Caki2 (cell line): ENCODE measurements around the gene KRTAP10-11. TPM values are rescaled to one million over a fixed set of nuclear protein-coding genes. Genes with fewer than 3 reads are reported as not detected.
"Not testable (repeated sequence)": the region's sequence is repeated elsewhere in the genome, so short reads cannot be mapped to it uniquely, and the experiment has no call there.

ENCODE experiments used
- DNase-seq: peaks from one replicate; pipeline ENCODE4 v3.0.0-alpha.2; 2015; ENCODE audit warnings: low read depth
- in situ Hi-C: cut with HindIII; loops from 2 replicates; pipeline ENCODE4 v1.10.0; 2016; ENCODE audit warnings: low sequenced_read_pairs, low pct_unique_long_range_greater_than_20kb, mixed read lengths
- total RNA-seq: library from RNA; depleted of rRNA; stranded (reverse); fragments of >200 nt; shearing (Covaris generic); gene quantifications from 2 replicates; pipeline ENCODE4 v1.2.3, GENCODE V29; 2014; ENCODE audit warnings: low replicate concordance

Gene KRTAP10-11
- total RNA-seq, 1 experiment from 2014 or later: not detected

DNA sequence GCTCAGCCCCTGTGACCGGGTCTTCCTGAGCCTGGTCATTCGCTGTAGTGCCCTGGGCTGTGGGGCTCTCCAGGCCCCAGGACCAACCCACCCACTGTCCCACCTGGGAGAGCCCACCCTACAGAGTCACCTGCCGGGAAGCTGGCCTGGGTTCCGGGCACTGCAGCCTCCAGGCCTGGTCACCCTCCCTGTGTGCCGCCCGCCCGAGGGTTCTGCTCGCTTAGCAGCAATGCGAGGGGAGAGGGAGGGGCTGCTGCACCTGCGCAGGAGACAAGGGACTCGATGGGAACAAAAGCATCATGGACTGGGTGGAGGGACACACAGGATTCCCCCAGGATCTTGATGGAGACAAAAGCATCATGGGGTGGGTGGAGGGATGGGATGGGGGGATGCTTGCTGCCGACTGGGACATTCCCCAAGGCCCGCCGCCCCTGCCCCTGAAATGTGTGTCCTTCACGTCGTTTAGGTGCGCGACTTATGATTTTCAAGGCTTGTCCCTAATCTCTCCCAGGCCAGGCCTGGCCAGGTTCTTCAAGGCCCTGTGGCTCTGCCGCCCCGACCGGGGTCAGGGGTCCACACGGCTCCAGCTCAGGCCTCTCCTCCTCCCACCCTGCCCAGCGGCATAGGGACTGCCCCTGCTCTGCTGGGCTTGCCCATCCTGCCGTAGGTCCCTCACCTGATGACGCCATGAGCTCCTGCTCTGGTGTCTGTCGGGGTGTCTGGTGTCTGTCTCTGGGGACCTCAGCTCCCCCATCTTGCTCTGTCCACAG is 32.6 kb upstream of the KRTAP10-11 start:
- no peak for DNase-seq
- in situ Hi-C loops: no loop called here

DNA sequence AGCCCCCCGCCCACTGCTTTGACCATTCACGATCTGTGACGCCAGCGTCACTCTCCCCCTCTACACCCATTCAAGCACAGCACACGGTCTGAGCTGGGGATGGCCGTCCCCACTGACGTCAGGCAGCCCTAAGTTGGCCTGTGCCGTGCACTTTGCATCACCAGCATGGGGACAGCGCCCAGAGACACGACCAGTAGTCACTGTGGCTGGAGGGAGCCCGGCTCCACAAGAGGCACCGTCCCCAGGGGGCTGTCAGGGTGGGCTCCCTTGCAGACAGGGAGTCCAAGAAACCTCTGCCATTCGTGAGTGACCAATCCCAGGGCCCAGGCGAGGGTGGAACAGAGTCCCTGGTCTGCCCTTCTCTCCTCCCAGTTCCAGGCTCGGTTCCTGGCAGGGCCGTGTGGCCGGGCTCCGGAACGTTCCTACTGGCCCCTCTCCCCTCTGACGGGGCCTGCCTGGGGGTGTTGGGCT is 32.0 kb upstream of the KRTAP10-11 start:
- in situ Hi-C loops: no loop called here
- no peak for DNase-seq

DNA sequence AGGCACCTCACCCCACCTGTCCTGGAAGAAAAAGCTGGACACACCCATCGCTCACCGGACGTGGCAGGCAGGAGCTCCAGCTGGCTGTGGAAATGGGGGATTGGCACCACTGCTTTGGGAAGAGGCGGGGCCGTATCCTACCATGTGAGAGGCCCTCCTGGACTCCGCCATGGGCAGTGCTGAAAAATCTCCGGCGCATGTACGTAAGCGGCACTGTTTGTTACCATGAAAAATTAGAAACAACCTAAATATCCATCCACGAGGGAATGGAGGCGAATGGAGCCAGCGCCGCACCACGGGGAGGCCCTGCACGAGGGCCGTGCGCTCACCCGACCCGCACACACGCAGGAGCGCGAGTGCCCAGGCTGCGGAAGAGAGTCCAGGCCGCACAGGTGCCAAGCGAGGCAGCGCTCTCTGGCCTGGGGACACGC is 31.2 kb upstream of the KRTAP10-11 start:
- DNase-seq: no peak
- in situ Hi-C loops: no loop called here

DNA sequence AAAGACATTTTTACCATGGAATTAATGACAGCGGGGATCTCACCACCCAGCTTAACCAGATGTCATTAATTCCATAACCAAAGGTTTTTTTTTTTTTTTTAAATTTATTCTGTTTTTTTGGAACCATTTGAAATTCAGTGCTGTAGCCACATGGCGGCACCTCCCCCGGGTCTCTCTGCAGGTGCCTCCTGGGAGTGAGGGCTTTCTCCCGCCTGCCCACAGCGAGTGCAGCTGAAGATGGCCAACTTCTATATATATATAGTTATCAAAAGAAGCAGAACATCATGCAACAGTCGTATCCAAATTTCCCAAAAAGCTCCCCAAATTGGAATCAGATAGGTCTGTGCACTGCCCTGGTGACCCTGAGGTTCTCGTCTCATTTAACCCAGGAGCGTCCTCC is 30.7 kb upstream of the KRTAP10-11 start:
- in situ Hi-C loops: no loop called here

DNA sequence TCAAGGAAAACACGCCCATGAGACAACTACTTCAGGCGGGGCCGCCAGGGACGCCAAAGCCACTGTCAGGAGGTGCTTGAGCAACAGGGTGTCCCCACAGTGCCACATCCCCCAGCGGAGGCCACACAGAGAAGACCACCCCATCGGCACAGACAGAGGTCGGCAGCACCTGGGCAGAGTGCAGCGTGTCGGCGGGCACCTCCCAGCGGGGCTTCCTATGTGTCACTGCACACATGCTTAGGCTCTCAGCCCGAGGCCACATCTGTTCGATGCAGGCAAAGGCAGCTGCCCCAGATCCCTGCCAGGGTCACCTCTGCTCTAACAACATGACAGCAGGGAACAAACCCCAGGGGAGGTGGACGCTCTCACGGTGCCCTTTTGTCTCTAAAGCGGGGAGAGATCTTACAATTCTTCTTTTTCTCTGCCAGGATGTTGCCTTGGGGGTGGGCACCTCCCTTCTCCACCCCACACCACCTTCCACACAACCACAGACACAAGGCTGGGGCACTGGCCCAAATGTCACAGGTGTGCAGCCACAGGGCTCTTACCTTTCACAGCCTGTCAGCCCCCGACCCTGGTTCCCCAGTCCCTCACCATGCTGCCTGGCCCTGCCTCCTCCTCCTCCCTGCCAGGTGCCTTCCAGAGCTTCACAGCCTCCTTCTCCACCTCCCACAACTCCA is 30.2 kb upstream of the KRTAP10-11 start:
- no peak for DNase-seq
- in situ Hi-C loops: no loop called here

More for the DNA sequence above, 30.7 kb upstream of the KRTAP10-11 start:
- DNase-seq: no peak

DNA sequence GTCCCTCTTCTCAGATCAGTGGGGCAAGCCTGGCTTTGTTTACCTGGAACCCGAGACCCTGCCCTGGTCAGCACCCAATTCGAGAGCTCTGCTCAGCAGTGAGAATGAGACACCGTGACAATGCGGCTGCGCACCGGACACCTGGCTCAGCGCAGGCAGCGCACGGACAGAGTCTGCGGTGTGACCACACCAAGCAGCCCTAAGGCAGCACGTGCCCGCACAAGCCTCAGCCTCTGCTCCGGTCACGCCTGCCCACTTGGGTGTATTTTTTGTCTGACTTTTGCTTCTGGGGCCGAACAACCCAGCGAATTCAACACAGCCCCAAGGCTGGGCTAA is 29.7 kb upstream of the KRTAP10-11 start:
- in situ Hi-C loops: no loop called here
- no peak for DNase-seq

DNA sequence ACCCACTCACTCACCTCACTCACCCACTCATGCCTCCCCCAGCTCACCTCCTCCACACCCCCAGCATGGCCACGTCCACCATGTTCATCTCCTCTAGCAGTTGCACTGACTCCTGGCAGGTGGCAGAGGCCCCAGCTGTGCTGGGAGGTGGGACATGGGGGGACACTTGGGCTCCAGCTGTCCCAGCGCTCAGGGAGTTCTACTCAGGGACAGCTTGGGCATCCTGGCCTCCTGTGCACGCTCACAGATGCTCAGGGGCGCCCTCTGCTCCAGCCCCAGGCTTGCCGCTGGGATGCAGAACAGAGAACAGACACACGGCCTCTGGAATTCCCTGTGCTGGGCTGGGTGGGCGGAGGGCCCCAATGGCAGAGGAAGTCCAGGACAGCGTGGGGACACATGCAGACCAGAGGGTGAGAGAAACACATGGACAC is 29.1 kb upstream of the KRTAP10-11 start:
- in situ Hi-C loops: no loop called here
- DNase-seq: no peak

DNA sequence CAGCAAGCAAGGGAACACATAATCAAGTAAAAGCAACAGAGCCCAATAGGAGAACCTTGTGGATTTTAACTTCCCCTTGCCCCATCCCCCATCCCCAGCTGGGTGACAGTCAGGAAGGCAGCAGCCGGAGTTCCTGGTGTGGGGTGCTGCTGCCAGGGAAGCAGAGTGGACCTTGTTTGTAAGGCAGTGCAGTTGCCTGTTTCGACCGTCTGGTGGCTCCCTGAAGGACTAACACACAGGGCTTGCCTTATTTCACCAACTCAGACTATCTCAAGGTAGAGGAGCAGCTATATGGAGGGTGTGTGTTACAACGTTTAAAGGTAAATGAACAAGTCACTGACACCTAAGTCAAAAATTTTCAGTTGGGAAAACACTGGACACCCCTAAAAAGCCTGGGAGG is 27.7 kb upstream of the KRTAP10-11 start:
- no peak for DNase-seq
- in situ Hi-C loops: no loop called here

DNA sequence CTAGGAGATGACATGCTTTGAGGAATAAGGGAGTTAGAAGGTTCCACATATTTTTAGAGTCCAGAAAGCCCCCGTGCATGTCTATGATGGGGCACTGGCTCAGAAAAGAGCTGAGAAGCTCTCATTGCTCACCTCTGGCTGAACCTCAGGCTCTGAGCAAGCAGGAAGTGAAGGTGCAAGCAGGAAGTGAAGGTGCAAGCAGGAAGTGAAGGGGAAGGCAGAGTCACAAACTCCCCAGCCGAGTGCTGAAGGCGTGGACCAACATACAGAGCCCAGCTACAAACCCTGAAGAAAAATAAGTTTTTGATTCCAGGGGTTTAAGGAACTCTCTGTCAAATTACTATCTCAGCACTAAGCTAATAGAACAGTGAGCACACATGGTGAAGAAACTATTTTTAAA is 27.3 kb upstream of the KRTAP10-11 start:
- in situ Hi-C loops: no loop called here
- no peak for DNase-seq

DNA sequence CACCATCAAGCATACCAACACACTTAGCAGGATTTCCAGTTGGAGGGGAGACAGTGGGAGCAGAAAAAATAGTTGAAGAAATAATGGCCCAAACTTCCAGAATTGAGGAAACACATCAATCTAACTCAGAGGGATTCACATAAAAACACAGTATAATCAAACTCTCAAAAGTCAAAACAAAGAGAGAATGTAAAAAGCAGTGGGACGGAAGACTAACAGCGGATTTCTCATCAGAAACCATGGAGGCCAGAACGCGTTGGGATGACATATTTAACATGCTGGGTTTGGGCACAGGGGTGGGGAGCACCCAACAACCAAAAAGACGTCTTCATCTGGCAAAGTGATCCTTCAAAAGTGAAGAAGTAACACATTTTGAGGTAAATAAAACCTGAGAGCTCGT is 26.3 kb upstream of the KRTAP10-11 start:
- in situ Hi-C loops: no loop called here
- no peak for DNase-seq

DNA sequence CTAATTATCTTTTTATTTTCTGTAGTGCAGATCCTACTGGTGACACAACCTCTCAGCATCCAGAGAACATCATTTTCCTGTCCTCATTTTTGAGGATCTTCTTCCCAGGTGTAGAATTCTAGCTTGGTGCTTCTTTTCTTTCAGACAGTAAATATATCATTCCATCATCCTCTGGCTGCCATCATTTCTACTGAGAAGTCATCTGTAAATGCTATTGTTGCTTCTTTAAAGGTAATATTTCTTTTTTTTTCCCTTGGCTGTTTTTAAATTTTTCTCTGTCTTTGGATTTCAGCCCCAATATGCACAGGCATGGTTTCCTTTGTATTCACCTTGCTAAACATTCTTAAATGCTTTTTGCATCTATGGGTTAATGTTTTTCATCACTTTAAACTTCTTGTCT is 22.6 kb upstream of the KRTAP10-11 start:
- DNase-seq: no peak
- in situ Hi-C loops: no loop called here

DNA sequence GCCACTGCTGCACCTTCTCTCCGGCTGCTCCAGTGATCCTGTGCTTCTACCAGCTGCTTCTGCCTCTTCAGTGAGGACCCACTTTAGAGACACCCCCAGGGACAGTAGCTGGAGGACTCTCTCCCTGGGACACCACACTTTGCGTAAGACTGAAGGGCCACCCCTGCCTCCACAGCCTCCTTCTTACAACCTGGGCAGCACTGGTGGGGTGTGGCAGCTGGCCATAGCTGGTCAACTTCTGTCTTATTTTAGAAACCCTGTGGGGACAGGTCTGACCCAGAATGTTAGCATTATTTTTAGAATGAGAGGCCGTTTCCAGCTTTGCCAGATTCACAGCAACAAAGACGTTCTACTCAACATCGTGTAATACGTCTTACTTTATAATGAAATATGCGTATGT is 20.5 kb upstream of the KRTAP10-11 start:
- no peak for DNase-seq
- in situ Hi-C loops: no loop called here

DNA sequence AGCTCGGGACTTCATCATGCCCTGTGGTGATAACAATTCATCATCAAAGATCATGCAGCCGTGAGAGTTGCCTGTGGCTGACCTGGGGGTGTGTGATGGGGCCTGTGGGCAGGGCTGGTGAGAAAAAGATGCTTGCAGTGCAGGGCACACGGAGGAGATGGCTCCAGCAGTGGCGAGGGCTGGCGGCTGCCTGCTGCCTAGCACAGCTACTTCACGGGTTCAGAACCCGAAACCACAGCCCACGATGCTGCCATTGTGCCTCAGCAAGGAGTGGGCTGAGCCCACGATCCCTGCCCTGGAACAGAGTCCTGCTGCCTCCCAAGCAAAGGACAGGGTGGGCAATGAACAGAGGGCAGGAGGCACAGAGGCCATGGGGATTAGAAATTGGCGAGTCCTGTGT is 20.0 kb upstream of the KRTAP10-11 start:
- no peak for DNase-seq
- in situ Hi-C loops: no loop called here

DNA sequence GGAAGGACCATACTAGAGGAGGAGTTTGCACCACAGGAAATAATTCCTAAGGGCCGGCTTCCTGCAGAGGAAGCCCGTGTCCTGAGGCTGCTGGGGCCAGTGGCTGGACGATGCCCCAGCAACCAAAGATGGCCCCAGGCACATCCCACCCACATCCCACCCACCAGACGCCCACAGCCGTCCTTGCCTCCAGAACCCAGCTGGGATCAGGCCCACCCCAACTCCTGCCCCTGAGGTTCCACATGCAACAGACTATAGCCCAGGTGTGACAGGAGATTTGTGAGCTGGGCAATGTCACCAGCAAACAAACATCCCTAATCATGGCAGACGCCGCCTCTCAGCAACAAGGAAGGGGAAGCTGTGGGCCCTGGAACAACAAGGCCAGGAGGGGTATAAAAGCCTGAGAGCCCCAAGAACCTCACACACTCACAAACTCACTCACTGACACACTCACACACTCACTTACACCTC is 19.5 kb upstream of the KRTAP10-11 start, which contains the start of gene KRTAP10-9:
Gene KRTAP10-9 (plus strand): TSS at position 421 of the 471 bp plus-strand sequence. CDS start 79 bp downstream, outside the sequence.
- in situ Hi-C loops: no loop called here
- no peak for DNase-seq

DNA sequence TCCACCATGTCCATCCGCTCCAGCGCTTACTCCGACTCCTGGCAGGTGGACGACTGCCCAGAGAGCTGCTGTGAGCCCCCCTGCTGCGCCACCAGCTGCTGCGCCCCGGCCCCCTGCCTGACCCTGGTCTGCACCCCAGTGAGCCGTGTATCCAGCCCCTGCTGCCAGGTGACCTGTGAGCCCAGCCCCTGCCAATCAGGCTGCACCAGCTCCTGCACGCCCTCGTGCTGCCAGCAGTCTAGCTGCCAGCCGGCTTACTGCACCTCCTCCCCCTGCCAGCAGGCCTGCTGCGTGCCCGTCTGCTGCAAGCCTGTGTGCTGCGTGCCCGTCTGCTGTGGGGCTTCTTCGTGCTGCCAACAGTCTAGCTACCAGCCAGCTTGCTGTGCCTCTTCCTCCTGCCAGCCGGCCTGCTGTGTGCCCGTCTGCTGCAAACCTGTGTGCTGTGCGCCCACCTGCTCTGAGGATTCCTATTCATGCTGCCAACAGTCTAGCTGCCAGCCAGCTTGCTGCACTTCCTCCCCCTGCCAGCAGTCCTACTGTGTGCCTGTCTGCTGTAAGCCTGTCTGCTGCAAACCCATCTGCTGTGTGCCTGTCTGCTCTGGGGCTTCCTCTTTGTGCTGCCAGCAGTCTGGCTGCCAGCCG is 18.9 kb upstream of the KRTAP10-11 start:
- in situ Hi-C loops, DNase-seq: not testable (repeated sequence)

DNA sequence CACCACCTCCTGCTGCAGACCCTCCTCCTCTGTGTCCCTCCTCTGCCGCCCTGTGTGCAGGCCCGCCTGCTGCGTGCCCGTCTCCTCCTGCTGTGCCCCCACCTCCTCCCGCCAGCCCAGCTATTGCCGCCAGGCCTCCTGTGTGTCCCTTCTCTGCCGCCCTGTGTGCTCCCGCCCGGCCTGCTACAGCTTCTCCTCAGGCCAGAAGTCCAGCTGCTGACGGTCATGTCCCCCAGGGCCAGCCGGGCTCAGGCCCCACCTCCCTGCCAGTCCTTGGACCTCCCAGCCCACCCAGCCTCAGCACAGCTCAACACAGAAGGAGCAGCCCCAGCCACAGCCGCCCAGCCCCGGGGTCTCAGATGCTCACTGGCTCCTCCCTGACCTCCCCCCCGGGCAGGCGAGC is 18.4 kb upstream of the KRTAP10-11 start:
- in situ Hi-C loops, DNase-seq: not testable (repeated sequence)

DNA sequence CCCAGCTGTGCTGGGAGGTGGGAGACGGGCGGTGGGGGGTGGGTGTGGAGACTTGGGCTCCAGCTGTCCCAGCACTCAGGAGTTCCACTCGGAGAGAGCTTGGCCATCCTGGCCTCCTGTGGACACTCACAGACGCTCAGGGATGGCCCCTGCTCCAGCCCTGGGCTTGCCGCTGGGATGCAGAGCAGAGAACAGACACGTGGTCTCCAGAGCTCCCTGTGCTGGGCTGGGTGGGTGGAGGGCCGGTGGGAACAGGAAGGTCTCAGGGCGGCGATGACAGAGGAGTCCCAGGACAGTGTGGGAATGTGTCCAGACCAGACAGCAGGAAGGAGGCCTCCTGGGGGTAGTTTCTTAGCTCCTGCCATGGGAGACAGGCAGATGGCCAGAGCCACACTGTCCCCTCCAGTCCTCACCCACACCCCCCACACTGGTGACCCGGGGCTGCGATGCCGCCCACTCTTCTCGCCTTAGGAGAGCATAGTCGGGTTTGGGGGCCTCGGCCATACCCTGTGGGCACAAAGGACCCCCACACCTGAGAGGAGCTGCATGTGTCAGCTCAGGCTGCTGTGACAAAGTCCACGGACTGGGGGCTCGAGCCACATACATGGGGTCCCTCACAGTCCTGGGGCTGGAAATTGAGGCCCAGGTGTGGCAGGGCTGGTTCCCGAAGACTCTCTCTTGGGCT is 17.4 kb upstream of the KRTAP10-11 start:
- in situ Hi-C loops: no loop called here
- no peak for DNase-seq

DNA sequence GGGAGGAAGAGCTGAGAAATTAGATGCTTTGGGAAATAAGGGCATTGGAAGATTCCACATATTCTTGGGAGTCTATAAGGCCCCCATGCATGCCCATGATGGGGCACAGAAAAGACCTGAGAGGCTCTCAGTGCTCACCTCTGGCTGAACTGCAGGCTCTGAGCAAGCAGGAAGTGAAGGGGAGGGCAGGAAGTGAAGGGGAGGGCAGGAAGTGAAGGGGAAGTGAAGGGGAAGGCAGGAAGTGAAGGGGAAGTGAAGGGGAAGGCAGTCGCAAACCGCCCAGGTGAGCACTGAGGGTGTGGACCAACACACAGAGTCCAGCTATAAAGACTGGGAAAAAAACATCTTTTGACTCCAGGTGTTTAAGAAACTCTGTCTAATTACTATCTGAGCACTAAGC is 15.8 kb upstream of the KRTAP10-11 start:
- no peak for DNase-seq
- in situ Hi-C loops: no loop called here

DNA sequence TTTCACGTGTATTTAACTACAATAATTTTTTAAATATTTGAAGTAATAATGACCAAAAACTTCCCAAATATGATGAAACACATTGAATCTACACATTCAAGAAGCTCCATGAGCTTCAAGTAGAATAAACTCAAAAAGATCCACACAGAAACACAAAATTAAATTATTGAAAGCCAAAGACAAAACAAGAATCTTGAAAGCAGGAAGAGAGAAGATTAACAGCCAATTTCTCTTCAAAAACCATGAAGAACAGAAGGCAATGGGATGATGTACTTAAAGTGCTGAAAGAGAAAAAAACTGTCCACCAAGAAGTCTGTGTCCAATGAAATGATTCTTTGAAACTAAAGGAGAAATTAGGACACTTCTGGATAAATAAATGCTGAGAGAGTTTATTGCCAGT is 14.1 kb upstream of the KRTAP10-11 start:
- no peak for DNase-seq
- in situ Hi-C loops: no loop called here
